NCI-H2196 treated with DMSO at 0.1 percent for 48 hours (cell line): ENCODE results near the gene TRRAP.
A peak's percentile ranks its signal among the peaks of the same experiment; 100 is the strongest.

ENCODE experiments used
- DNase-seq: peaks from one replicate; lab custom pipeline; 2025; ENCODE audit not compliant: unreplicated experiment; lab: John Stamatoyannopoulos, UW

TRRAP gene

DNA sequence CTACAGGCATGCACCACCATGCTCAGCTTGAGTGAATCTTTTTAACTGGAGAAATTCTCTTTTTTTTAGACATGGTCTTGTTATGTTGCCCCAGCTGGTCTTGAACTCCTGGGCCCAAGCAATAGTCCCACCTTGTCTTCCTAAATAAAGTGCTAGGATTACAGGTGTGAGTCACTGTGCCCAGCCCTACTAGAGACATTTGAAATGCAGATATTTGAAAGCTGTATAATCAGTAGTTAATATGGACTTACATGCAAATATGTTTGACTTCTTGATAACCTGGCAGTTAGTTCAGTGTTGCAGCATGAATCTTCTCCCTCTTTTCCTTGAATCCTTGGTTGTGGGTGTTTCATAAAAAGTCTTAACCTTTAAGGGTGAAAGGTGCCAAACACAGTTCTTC, 8.7 kb downstream of the TRRAP start:
- DNase-seq: no peak

GRCh38 chr7:98892609-98893008, 14.3 kb downstream of the TRRAP start:
- no peak for DNase-seq

DNA sequence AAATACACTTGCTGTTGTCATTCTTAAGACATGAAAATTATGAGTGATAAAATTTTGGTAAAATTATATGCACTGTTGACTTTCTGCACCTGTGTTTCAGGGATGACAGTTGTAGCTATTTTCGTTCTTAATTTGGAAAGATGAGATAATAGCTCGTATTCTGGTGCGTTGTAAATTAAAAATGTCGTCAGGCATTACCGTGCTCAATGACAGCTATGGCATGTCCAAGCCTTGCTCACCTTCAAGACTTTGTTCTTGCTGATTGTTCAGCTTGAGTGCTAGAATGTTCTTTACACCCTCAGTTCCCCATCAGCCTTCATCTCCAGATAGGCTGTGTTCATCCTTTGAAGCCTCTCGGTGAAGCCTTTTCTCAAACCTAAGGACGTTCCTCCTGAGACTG, 21.5 kb downstream of the TRRAP start:
- DNase-seq: no peak

- DNase-seq: no peak
These were observed 22.5 kb downstream of the TRRAP start for GRCh38 chr7:98900815-98901214.

GRCh38 chr7:98902523-98902922, 24.2 kb downstream of the TRRAP start:
- DNase-seq: no peak

DNA sequence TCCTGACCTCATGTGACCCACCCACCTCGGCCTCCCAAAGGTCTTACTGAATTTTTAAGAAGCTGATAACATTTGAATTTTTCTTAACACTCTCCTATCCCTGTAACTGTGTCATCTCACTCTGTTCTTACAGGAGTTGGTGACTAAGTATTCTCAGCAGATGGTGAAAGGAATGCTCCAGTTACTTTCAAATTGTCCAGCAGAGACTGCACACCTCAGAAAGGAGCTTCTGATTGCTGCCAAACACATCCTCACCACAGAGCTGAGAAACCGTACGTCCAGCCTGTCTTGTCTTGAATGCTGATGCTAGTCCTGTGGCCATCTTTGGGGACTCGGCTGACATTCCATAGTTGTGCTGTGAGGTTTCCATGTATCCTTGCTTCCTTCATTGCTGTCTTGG, 24.9 kb downstream of the TRRAP start:
- no peak for DNase-seq

- no peak for DNase-seq
These were observed 29.2 kb downstream of the TRRAP start for GRCh38 chr7:98907570-98907969.

DNA sequence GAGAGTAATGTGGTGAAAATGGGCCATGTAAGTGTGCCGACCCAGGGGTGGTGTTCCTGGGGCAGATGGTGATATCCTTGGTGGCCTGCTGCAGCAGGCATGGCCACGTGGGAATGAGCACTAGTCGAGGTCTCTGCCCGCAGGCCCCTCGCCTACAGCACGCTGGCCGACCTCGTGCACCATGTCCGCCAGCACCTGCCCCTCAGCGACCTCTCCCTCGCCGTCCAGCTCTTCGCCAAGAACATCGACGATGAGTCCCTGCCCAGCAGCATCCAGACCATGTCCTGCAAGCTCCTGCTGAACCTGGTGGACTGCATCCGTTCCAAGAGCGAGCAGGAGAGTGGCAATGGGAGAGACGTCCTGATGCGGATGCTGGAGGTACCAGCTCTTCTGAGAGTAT, 30.3 kb downstream of the TRRAP start:
- DNase-seq: no peak

GRCh38 chr7:98909487-98909886, 31.2 kb downstream of the TRRAP start:
- DNase-seq: no peak

DNA sequence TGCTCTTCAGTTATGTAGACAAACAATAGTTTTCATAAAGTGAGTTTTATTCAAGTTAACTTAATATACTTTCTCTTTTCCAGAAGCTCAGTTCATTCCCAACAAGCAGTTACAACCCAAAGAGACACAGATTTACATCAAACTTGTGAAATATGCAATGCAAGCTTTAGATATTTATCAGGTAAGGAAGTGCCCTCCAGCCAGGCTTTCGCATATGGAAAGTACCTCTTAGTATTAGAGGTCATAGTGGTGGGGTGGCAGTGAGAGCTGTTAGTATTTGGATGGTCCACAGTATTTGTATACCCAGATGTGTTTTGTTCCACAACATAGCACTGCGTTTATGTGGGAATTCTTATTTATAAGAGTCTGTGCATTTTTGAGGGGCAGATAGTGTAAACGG, 32.1 kb downstream of the TRRAP start:
- DNase-seq: no peak

DNA sequence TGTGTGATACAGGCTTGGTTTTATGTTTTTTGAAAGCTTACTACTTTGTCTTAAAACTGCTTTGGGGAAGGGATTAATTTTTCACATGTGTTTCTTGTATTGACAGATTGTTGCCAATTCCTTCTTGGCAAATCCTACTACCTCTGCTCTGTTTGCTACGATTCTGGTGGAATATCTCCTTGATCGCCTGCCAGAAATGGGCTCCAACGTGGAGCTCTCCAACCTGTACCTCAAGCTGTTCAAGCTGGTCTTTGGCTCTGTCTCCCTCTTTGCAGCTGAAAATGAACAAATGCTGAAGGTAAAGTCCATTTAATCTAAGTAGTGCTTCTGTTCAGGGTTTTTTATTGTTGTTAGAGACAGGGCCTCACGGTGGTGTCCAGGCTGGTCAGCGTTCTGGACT, 33.6 kb downstream of the TRRAP start:
- DNase-seq: no peak

DNA sequence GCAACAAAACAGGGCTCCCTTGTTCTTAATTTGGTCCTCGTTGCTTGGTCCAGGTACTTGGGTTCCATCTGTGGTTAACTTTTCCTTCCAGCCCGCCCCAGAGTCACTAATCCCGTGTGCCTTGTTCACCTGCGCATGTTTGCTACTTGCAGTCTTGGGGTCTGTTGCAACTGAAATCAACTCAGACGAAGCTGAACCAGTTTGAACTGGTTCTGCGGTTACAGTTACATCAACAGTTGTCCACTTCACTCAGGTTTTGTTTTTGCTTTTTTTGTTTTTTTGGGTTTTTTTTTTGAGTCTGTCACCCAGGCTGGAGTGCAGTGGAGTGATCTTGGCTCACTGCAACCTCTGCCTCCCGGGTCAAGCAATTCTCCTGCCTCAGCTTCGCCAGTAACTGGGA, 34.7 kb downstream of the TRRAP start:
- DNase-seq: no peak

DNA sequence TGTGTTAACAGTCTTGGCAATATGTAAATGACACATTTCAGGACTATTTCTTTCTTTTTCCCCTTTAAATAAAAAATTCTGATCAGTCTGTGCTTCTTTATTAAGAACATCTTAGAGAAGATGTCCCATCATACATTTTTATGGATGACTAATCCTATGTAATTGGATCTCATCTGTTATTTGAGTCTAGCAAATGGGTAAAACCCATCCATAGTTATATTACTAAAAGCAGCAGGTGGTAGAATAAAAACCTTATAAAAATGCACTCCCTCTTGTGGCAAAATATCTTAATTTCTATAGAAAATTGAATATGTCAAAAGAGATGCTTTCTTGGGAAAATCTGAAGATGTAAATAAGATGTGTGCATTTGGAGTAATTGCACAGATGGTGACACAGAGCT, 35.3 kb downstream of the TRRAP start:
- DNase-seq: no peak

DNA sequence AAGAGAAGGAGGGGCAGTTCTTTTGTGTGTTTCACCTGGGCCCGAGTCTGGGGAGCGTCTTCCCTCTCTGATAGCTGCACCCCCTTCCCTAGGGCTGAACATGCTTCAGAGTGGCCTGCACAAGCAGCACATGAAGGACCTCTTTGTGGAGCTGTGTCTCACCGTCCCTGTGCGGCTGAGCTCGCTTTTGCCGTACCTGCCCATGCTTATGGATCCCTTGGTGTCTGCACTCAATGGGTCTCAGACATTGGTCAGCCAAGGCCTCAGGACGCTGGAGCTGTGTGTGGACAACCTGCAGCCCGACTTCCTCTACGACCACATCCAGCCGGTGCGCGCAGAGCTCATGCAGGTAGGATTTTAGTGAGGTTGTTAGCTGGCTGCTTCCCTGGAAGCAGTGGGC, 39.0 kb downstream of the TRRAP start:
- DNase-seq: no peak

GRCh38 chr7:98921608-98922372, 43.5 kb downstream of the TRRAP start:
- DNase-seq: no peak

- peak; percentile 40 for DNase-seq
These were observed 44.3 kb downstream of the TRRAP start for GRCh38 chr7:98922392-98923187.

- DNase-seq: no peak
These were observed 45.2 kb downstream of the TRRAP start for GRCh38 chr7:98923512-98923911.

GRCh38 chr7:98927125-98927524, 48.8 kb downstream of the TRRAP start:
- DNase-seq: no peak

- DNase-seq: no peak
These were observed 52.1 kb downstream of the TRRAP start for GRCh38 chr7:98930464-98930863.

DNA sequence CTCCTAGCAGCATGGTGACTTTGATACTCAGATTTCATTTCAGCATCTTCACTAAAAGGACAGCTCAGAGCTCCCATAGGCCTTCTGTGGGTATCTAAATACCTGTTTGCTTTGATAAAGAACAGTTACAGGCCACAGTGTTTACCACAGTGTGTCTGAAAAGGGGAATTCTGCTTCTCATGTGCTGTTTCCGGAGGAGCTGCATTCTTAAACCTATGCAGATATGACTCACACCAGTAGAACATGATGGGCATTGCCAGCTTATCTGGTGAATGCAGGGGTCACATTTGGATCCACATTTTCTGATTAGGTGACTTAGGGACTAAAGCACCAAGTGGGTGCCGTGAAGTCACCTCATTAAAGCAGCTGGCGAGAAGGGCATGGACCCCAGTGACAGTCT, 52.6 kb downstream of the TRRAP start:
- DNase-seq: no peak

DNA sequence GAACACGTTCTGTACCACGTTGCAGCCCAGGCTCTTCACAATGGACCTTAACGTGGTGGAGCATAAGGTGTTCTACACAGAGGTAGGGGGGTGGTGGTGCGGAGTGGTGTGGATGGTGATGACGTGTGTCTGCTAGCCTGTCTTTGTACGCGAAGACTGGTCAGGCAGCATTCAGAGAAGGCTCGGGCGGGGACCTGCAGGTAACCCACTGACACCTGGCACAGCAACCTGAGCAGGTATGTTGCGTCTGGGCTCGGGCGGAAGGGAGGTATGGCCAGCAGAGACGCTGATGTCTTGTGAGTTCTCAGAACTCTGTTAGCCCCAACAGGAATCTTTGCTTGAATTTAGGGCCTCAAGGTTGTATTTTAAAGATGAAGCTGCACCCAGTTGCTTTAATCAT, 55.0 kb downstream of the TRRAP start:
- DNase-seq: no peak

- DNase-seq: no peak
These were observed 55.9 kb downstream of the TRRAP start for GRCh38 chr7:98934267-98934666.

GRCh38 chr7:98935811-98936210, 57.5 kb downstream of the TRRAP start:
- no peak for DNase-seq
